Measurements from ENCODE around the gene KLRC3.
"Not testable (repeated sequence)": the region's sequence is repeated elsewhere in the genome, so short reads cannot be mapped to it uniquely, and the experiment has no call there.

DNA sequence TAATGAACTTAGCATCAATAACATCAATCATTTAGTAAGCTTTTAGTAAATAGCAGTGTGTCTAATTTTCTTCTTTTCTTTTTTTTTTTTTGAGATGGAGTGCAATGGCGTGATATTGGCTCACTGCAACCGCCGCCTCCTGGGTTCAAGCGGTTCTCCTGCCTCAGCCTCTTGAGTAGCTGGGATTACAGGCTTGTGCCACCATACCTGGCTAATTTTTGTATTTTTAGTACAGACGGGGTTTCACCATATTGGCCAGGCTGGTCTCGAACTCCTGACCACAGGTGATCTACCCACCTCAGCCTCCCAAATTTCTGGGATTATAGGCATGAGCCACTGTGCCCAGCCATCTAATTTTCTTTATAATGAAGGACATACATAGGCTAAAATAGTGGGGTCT, 32.9 kb downstream of the KLRC3 start:
- not testable (repeated sequence) for TF ChIP-seq POLR2A (IDR thresholded peaks at IDR 0.05)
- TF ChIP-seq, protein P1, sequence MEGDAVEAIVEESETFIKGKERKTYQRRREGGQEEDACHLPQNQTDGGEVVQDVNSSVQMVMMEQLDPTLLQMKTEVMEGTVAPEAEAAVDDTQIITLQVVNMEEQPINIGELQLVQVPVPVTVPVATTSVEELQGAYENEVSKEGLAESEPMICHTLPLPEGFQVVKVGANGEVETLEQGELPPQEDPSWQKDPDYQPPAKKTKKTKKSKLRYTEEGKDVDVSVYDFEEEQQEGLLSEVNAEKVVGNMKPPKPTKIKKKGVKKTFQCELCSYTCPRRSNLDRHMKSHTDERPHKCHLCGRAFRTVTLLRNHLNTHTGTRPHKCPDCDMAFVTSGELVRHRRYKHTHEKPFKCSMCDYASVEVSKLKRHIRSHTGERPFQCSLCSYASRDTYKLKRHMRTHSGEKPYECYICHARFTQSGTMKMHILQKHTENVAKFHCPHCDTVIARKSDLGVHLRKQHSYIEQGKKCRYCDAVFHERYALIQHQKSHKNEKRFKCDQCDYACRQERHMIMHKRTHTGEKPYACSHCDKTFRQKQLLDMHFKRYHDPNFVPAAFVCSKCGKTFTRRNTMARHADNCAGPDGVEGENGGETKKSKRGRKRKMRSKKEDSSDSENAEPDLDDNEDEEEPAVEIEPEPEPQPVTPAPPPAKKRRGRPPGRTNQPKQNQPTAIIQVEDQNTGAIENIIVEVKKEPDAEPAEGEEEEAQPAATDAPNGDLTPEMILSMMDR (IDR thresholded peaks at IDR 0.05) = not testable (repeated sequence)

Measured in right lobe of liver (tissue), 4 donors.